ENCODE data around the gene ACSF3. TPM values are rescaled to one million over a fixed set of nuclear protein-coding genes. Genes with fewer than 3 reads are reported as not detected.
"Not testable (repeated sequence)": the region's sequence is repeated elsewhere in the genome, so short reads cannot be mapped to it uniquely, and the experiment has no call there.

Gene ACSF3
- total and polyA plus RNA-seq, 7 donors: 19.7 to 42.2 (median 28.2) TPM

GRCh38 chr16:89190150-89190958 lies 96.7 kb downstream of the ACSF3 start:
- intact Hi-C loops (cut with DNase I): no loop called here
- no peaks in the 10 kb centered on the region for H3K9me3 ChIP-seq
- H3K4me1 ChIP-seq: peaks cover 0 to 18% (median 13%) of the 10 kb centered on the region in 4 donors
- DNase-seq: no peak
- H3K27ac ChIP-seq: no peak overlapping the region
- H3K36me3 ChIP-seq: no peaks in the 10 kb centered on the region
- TF ChIP-seq EP300 (IDR thresholded peaks at IDR 0.05): no peak
- no peak for TF ChIP-seq POLR2AphosphoS5 (IDR thresholded peaks at IDR 0.05)
- no peak for TF ChIP-seq CTCF (IDR thresholded peaks at IDR 0.05)
- no peak for TF ChIP-seq POLR2A (IDR thresholded peaks at IDR 0.05)
- H3K4me3 ChIP-seq: no peak overlapping the region
- 50 to 69% methylated on average over 28 of the region's 28 CpGs for WGBS, 2 donors
- peaks cover 7 to 28% (median 26%) of the 10 kb centered on the region in 3 donors for H3K27me3 ChIP-seq

GRCh38 chr16:89191033-89191900 lies 97.6 kb downstream of the ACSF3 start:
- Histone ChIP-seq H3K9me3 (no peaks in the 10 kb centered on the region), H3K27ac (no peak overlapping the region), H3K36me3 (no peaks in the 10 kb centered on the region), H3K4me1 (peaks cover 0 to 18% (median 13%) of the 10 kb centered on the region in 4 donors), H3K27me3 (peaks cover 7 to 28% (median 26%) of the 10 kb centered on the region in 3 donors), H3K4me3 (peak overlapping the region in 3 of 4 donors; percentile 18 to 48 (median 47))
- DNase-seq: no peak
- intact Hi-C loops (cut with DNase I): no loop called here
- TF ChIP-seq EP300 (IDR thresholded peaks at IDR 0.05) (no peak), POLR2A (IDR thresholded peaks at IDR 0.05) (no peak), POLR2AphosphoS5 (IDR thresholded peaks at IDR 0.05) (no peak), CTCF (IDR thresholded peaks at IDR 0.05) (no peak)
- 41 to 58% methylated on average over 44 of the region's 44 CpGs for WGBS, 2 donors

GRCh38 chr16:89191901-89192185 lies 98.2 kb downstream of the ACSF3 start:
- intact Hi-C loops (cut with DNase I): no loop called here
- Histone ChIP-seq H3K36me3 (no peaks in the 10 kb centered on the region), H3K27ac (no peak overlapping the region), H3K9me3 (no peaks in the 10 kb centered on the region), H3K4me1 (peaks cover 0 to 18% (median 13%) of the 10 kb centered on the region in 4 donors), H3K27me3 (peaks cover 7 to 28% (median 26%) of the 10 kb centered on the region in 3 donors), H3K4me3 (peak overlapping the region; percentile 18 to 48 (median 40))
- DNase-seq: no peak
- 4 to 6% methylated on average over 19 of the region's 19 CpGs for WGBS, 2 donors
- TF ChIP-seq POLR2A (IDR thresholded peaks at IDR 0.05) (no peak), CTCF (IDR thresholded peaks at IDR 0.05) (no peak), EP300 (IDR thresholded peaks at IDR 0.05) (no peak), POLR2AphosphoS5 (IDR thresholded peaks at IDR 0.05) (no peak)

GRCh38 chr16:89192186-89192955 lies 98.7 kb downstream of the ACSF3 start:
- H3K4me3 ChIP-seq: peak overlapping the region; percentile 18 to 48 (median 40)
- intact Hi-C loops (cut with DNase I); H3K9me3 ChIP-seq; H3K36me3 ChIP-seq; H3K27ac ChIP-seq; DNase-seq: not testable (repeated sequence)
- peaks cover 7 to 28% (median 26%) of the 10 kb centered on the region in 3 donors for H3K27me3 ChIP-seq
- WGBS, 2 donors: 2 to 4% methylated on average over 63 of the region's 63 CpGs
- peaks cover 0 to 18% (median 13%) of the 10 kb centered on the region in 4 donors for H3K4me1 ChIP-seq

Data from sigmoid colon (tissue), 7 donors.